GM18861 (cell line): Measurements from ENCODE around the gene SMAD7.

Source experiments
- ATAC-seq: cut with Tn5 transposase; IDR thresholded peaks from one replicate; pipeline ENCODE4 v1.9.1; 2021; ENCODE audit not compliant: unreplicated experiment

SMAD7 gene

GRCh38 chr18:48950536-48951447 lies at the start of gene SMAD7:
SMAD7 (minus strand) TSS chr18:48950965; CDS start chr18:48950424, 541 bp downstream.
- no peak for ATAC-seq

GRCh38 chr18:48999569-48999968 lies 48.8 kb upstream of the SMAD7 start:
- no peak for ATAC-seq

- no peak for ATAC-seq
These were observed 47.4 kb upstream of the SMAD7 start for GRCh38 chr18:48997985-48998831.

- no peak for ATAC-seq
These were observed 46.9 kb upstream of the SMAD7 start for GRCh38 chr18:48997681-48997984.

- no peak for ATAC-seq
These were observed 46.2 kb upstream of the SMAD7 start for GRCh38 chr18:48996901-48997463.

GRCh38 chr18:48996041-48996440 lies 45.3 kb upstream of the SMAD7 start:
- ATAC-seq = no peak

- no peak for ATAC-seq
These were observed 44.4 kb upstream of the SMAD7 start for GRCh38 chr18:48994926-48995835.

GRCh38 chr18:48994044-48994651 lies 43.4 kb upstream of the SMAD7 start:
- ATAC-seq = no peak

- ATAC-seq = no peak
These were observed 42.8 kb upstream of the SMAD7 start for GRCh38 chr18:48993586-48993985.

- no peak for ATAC-seq
These were observed 42.2 kb upstream of the SMAD7 start for GRCh38 chr18:48992791-48993555.

GRCh38 chr18:48992133-48992532 lies 41.4 kb upstream of the SMAD7 start:
- ATAC-seq = no peak

- no peak for ATAC-seq
These were observed 40.9 kb upstream of the SMAD7 start for GRCh38 chr18:48991676-48992075.

- no peak for ATAC-seq
These were observed 40.5 kb upstream of the SMAD7 start for GRCh38 chr18:48991319-48991660.

- no peak for ATAC-seq
These were observed 39.9 kb upstream of the SMAD7 start for GRCh38 chr18:48990481-48991318.

- ATAC-seq = no peak
These were observed 38.8 kb upstream of the SMAD7 start for GRCh38 chr18:48989304-48990303.

GRCh38 chr18:48988508-48989303 lies 37.9 kb upstream of the SMAD7 start:
- ATAC-seq = no peak

- no peak for ATAC-seq
These were observed 37.1 kb upstream of the SMAD7 start for GRCh38 chr18:48987821-48988220.
